ES-I3 (cell line): ENCODE data around the gene ATP6V1G3.
"Not testable (repeated sequence)": the region's sequence is repeated elsewhere in the genome, so short reads cannot be mapped to it uniquely, and the experiment has no call there.

Experiments used
- H3K36me3 ChIP-seq: 2 replicates; pipeline ENCODE4 v1.6.1; 2013; ENCODE audit warnings: mild to moderate bottlenecking, low read length, control low read depth, moderate library complexity; ENCODE audit not compliant: insufficient read depth
- H3K4me1 ChIP-seq: 2 replicates; pipeline ENCODE4 v1.6.1; 2013; ENCODE audit warnings: mild to moderate bottlenecking, control low read depth, low read length; ENCODE audit not compliant: insufficient read depth
- H3K9ac ChIP-seq: 2 replicates; pipeline ENCODE4 v1.6.1; 2013; ENCODE audit warnings: low read depth, mild to moderate bottlenecking, low read length, moderate library complexity
- H3K9me3 ChIP-seq: 2 replicates; pipeline ENCODE4 v1.6.1; 2013; ENCODE audit warnings: mild to moderate bottlenecking, low read length, moderate library complexity; ENCODE audit not compliant: control insufficient read depth, insufficient read depth

ATP6V1G3 gene

GRCh38 chr1:198540580-198540979 is at the start of gene ATP6V1G3:
TSS of gene ATP6V1G3 (minus strand) at chr1:198540680. CDS start at chr1:198540650, 30 bp downstream.
- no peaks in the 10 kb centered on the region for H3K9me3 ChIP-seq
- H3K36me3 ChIP-seq = no peaks in the 10 kb centered on the region
- no peaks in the 10 kb centered on the region for H3K4me1 ChIP-seq
- H3K9ac ChIP-seq = no peak within 1 kb of the TSS

GRCh38 chr1:198588845-198589244 is 48.4 kb upstream of the ATP6V1G3 start:
- no peaks in the 10 kb centered on the region for H3K36me3 ChIP-seq
- H3K4me1 ChIP-seq = no peaks in the 10 kb centered on the region
- H3K9me3 ChIP-seq = peaks cover 2% of the 10 kb centered on the region
- H3K9ac ChIP-seq = no peak overlapping the region

GRCh38 chr1:198584163-198584562 is 43.7 kb upstream of the ATP6V1G3 start:
- H3K36me3 ChIP-seq = no peaks in the 10 kb centered on the region
- peaks cover 2% of the 10 kb centered on the region for H3K9me3 ChIP-seq
- H3K4me1 ChIP-seq = no peaks in the 10 kb centered on the region
- no peak overlapping the region for H3K9ac ChIP-seq

GRCh38 chr1:198583209-198583802 is 42.8 kb upstream of the ATP6V1G3 start:
- H3K9me3 ChIP-seq, H3K9ac ChIP-seq, H3K36me3 ChIP-seq, H3K4me1 ChIP-seq: not testable (repeated sequence)

GRCh38 chr1:198577444-198577843 is 37.0 kb upstream of the ATP6V1G3 start:
- no peaks in the 10 kb centered on the region for H3K36me3 ChIP-seq
- no peaks in the 10 kb centered on the region for H3K4me1 ChIP-seq
- no peak overlapping the region for H3K9ac ChIP-seq
- no peaks in the 10 kb centered on the region for H3K9me3 ChIP-seq

- Histone ChIP-seq H3K9ac (no peak overlapping the region), H3K9me3 (no peaks in the 10 kb centered on the region), H3K36me3 (no peaks in the 10 kb centered on the region), H3K4me1 (no peaks in the 10 kb centered on the region)
Measured at GRCh38 chr1:198575798-198576641, 35.5 kb upstream of the ATP6V1G3 start.

- Histone ChIP-seq H3K9me3 (no peaks in the 10 kb centered on the region), H3K9ac (no peak overlapping the region), H3K36me3 (no peaks in the 10 kb centered on the region), H3K4me1 (no peaks in the 10 kb centered on the region)
Measured at GRCh38 chr1:198575292-198575691, 34.8 kb upstream of the ATP6V1G3 start.

- H3K4me1 ChIP-seq = no peaks in the 10 kb centered on the region
- H3K9me3 ChIP-seq = no peaks in the 10 kb centered on the region
- H3K36me3 ChIP-seq = no peaks in the 10 kb centered on the region
- no peak overlapping the region for H3K9ac ChIP-seq
Measured at GRCh38 chr1:198574325-198574724, 33.8 kb upstream of the ATP6V1G3 start.

GRCh38 chr1:198564716-198565115 is 24.2 kb upstream of the ATP6V1G3 start:
- H3K9ac ChIP-seq = no peak overlapping the region
- no peaks in the 10 kb centered on the region for H3K9me3 ChIP-seq
- peaks cover 4% of the 10 kb centered on the region; the same call in 1 of the 2 replicates for H3K4me1 ChIP-seq
- no peaks in the 10 kb centered on the region for H3K36me3 ChIP-seq

GRCh38 chr1:198564157-198564556 is 23.7 kb upstream of the ATP6V1G3 start:
- Histone ChIP-seq H3K4me1 (peaks cover 4% of the 10 kb centered on the region; the same call in 1 of the 2 replicates), H3K36me3 (no peaks in the 10 kb centered on the region), H3K9me3 (no peaks in the 10 kb centered on the region), H3K9ac (no peak overlapping the region)

GRCh38 chr1:198563583-198563982 is 23.1 kb upstream of the ATP6V1G3 start:
- no peaks in the 10 kb centered on the region for H3K9me3 ChIP-seq
- peaks cover 4% of the 10 kb centered on the region; the same call in 1 of the 2 replicates for H3K4me1 ChIP-seq
- no peak overlapping the region for H3K9ac ChIP-seq
- H3K36me3 ChIP-seq = no peaks in the 10 kb centered on the region

GRCh38 chr1:198560161-198560560 is 19.7 kb upstream of the ATP6V1G3 start:
- Histone ChIP-seq H3K9me3 (no peaks in the 10 kb centered on the region), H3K4me1 (peaks cover 4% of the 10 kb centered on the region; the same call in 1 of the 2 replicates), H3K36me3 (no peaks in the 10 kb centered on the region), H3K9ac (no peak overlapping the region)

- peaks cover 4% of the 10 kb centered on the region; the same call in 1 of the 2 replicates for H3K4me1 ChIP-seq
- no peaks in the 10 kb centered on the region for H3K9me3 ChIP-seq
- no peaks in the 10 kb centered on the region for H3K36me3 ChIP-seq
- no peak overlapping the region for H3K9ac ChIP-seq
Measured at GRCh38 chr1:198559362-198559761, 18.9 kb upstream of the ATP6V1G3 start.

GRCh38 chr1:198558402-198558801 is 17.9 kb upstream of the ATP6V1G3 start:
- no peaks in the 10 kb centered on the region for H3K36me3 ChIP-seq
- H3K9me3 ChIP-seq = no peaks in the 10 kb centered on the region
- H3K9ac ChIP-seq = no peak overlapping the region
- H3K4me1 ChIP-seq = no peaks in the 10 kb centered on the region

- Histone ChIP-seq H3K4me1 (no peaks in the 10 kb centered on the region), H3K9ac (no peak overlapping the region)
Measured at GRCh38 chr1:198556971-198557370, 16.5 kb upstream of the ATP6V1G3 start.

More at GRCh38 chr1:198556971-198557370, 16.5 kb upstream of the ATP6V1G3 start:
- Histone ChIP-seq H3K36me3 (no peaks in the 10 kb centered on the region), H3K9me3 (no peaks in the 10 kb centered on the region)
